ENCODE measurements around the gene ZMPSTE24.
"Not testable (repeated sequence)": the region's sequence is repeated elsewhere in the genome, so short reads cannot be mapped to it uniquely, and the experiment has no call there.

Gene ZMPSTE24

GRCh38 chr1:40257688-40258444, at the start of gene ZMPSTE24:
Gene ZMPSTE24, plus strand, starts transcription at chr1:40258236. Its CDS starts 36 bp downstream, at chr1:40258272.
- DNase-seq = peak; percentile 96

- DNase-seq = no peak
Measured at GRCh38 chr1:40210511-40211204, 47.4 kb upstream of the ZMPSTE24 start.

GRCh38 chr1:40218333-40218732, 39.7 kb upstream of the ZMPSTE24 start:
- DNase-seq = no peak

DNA sequence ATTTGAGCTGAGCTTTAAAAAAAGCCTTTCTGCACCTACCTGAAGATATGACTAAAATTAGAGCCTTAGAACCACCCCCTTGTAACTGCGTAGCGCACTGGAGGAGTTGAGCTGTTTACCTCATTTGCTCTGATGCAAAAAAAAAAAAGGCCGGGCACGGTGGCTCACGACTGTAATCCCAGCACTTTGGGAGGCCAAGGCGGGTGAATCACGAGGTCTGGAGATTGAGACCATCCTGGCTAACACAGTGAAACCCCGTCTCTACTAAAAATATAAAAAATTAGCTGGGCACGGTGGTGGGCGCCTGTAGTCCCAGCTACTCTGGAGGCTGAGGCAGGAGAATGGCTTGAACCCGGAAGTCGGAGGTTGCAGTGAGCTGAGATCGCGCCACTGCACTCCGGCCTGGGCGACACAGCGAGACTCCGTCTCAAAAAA, 36.5 kb upstream of the ZMPSTE24 start:
- not testable (repeated sequence) for DNase-seq

DNA sequence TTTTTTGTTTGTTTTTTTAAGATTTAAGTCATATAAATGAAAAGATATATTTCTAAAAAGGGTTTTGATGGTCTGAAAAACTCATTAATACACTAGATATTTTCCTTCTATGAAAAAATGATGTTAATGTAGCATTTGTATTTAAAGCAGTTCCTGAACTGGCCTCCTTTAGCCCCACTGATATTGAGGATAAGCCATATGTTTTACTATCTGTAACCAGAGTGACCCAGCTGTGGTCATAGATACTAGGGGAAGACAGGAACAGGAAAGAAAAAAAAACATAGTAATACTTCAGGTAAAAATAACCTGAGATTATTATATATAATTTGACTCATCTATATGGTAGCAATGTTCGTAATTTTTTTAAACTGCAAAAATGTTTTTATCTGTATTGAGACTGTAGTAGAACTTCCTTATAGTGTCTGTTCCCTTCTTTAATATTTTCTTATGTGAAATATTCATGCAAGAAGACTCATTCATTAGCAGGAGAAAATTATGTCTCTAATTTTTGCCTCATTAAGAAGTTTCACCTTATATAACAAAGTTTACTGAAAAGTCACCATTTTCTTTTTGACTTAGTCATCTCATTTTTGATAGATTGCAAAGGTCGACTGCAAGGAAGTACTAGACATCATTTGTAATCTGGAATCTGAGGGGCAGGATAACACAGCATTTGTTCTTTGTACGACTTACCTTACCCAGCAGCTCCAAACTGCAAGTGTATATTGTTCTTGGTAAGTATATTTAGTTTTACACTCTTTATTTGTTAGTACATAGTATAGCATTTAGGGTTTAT, 35.9 kb upstream of the ZMPSTE24 start:
- no peak for DNase-seq

DNA sequence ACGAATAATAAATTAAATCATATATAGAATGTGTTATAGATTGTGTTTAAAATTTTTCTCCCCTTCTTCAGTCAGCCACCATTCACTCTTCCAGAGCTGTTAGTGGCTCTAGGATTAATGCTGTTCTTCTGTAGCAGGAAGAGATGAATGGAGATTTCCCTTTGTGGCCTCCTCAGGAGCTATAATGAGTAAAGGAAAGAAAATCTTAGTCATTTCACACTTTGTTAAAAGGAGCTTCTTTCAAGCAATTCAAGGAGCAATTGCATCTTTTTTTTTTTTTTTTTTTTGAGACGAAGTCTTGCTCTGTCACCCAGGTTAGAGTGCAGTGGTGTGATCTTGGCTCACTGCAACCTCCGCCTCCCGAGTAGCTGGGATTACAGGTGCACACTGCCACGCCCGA, 34.0 kb upstream of the ZMPSTE24 start:
- DNase-seq = no peak

GRCh38 chr1:40226192-40226591, 31.8 kb upstream of the ZMPSTE24 start:
- DNase-seq = no peak

DNA sequence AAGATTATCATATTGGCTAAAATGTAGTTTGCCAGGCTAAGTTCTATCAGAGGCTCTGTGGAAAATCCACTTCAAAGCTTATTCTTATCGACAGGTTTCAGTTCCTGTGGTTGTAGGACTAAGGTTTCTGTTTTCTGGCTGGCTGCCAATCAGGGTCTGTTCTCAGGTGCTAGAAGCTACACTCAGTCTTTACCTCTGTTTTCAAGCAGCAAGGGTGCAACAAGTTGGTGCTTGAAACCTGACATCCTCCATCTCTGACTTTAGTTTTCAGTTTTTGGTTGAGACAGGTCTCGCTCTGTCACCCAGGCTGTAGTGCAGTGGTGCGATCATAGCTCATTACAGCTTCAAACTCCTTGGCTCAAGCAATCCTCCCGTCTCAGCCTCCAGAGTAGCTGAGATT, 25.6 kb upstream of the ZMPSTE24 start:
- no peak for DNase-seq

DNA sequence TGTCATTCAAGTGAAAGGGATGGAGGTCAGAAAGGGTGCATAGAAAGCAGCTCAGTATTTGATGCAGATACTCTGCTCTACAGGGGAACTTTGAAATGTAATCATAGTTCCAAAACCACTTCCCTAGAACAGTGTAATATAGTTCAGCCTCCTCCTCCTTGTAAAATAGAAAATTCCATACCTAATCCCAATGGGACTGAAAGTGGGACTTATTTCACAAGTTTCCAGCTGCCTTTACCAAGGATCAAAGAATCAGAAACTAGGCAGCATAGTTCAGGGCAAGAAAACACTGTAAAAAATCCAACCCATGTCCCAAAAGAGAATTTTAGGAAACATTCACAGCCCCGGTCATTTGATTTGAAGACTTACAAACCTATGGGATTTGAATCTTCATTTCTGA, 18.4 kb upstream of the ZMPSTE24 start:
- DNase-seq = no peak

GRCh38 chr1:40240390-40240789, 17.6 kb upstream of the ZMPSTE24 start:
- no peak for DNase-seq

DNA sequence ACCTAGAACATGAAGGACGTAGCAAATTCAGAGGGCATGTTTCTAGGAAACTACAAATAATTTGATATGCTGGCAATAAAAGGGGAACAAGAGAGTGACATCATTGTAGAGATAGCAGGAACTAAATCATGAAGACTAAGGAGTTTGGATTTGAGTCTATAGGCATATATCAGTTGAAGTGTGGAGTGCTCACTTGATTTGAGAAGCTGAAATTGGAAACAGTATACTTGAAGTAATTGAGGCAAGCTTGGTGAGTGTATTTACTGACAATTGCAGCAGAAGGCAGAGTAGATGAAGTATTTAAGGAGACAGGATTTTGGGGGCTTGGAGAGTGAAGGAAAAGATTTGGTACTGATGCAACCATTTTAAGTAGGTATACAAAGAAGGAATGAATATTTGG, 16.7 kb upstream of the ZMPSTE24 start:
- DNase-seq = no peak

- no peak for DNase-seq
Measured at GRCh38 chr1:40243351-40243750, 14.7 kb upstream of the ZMPSTE24 start.

GRCh38 chr1:40244138-40244744, 13.8 kb upstream of the ZMPSTE24 start:
- DNase-seq = no peak

- DNase-seq = no peak
Measured at GRCh38 chr1:40245686-40246085, 12.3 kb upstream of the ZMPSTE24 start.

DNA sequence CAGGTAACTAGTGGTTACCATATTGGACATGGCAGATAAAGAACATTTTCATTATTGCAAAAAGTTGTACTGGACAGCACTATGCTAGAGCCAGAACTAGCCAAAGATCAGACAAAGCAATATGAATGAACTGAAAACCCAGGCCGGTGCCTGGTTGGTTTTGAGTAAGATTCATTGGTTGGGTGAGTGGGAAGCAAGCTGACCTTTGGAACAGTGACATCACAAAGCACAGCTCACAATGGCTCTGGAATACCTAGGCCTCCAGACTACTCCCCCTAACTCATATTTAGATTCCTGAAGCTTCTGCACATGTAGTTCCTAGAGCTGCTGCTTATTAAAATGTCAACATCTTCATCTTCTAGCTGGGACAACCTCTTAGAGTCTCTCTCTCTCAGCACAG, 10.4 kb upstream of the ZMPSTE24 start, which contains the start of gene TMCO2:
Gene TMCO2 (plus strand): TSS at position 283 of the 400 bp plus-strand sequence. CDS start 57 bp downstream, at position 340.
- DNase-seq = no peak

DNA sequence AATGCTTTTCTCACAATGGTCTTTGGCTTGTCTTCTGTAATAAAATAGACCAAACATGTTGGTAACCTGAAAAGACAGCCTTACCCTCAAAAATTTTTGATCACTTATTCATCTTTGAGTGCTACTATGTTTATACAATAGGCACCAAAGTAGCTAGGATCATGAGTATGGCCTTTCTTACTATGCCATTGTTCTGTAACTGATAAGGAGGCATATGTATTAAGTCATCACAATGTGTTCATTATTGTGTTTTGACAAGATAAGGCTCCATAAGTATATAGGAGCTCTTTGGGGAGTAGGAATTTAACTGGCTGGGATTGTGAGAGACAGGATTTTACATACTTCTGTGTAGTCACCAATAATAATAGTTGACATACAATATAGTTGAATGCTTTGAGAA, 9.6 kb upstream of the ZMPSTE24 start:
- DNase-seq = no peak

GRCh38 chr1:40251456-40251855, 6.6 kb upstream of the ZMPSTE24 start:
- DNase-seq = no peak

- no peak for DNase-seq
Measured at GRCh38 chr1:40252601-40253000, 5.4 kb upstream of the ZMPSTE24 start.

DNA sequence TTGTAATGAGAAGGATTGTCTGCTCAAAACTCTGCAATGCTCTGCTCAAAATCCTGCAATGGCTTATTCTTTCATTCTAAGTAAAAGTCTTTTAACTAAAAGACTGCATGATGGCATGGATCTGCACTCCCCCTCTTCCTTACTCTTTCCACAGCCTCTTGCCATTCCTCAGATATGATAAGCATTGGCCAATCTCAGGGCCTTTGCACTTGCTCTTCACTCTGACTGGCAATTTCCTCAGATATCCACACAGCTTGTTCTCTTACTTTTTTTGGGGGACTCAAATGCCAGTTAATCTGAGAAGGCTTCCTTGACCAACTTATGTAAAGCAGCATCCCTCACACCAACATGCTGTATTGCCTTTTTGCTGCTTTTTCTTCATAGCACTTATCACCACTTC, 2.8 kb upstream of the ZMPSTE24 start:
- DNase-seq = no peak

GRCh38 chr1:40256401-40257084, 1.5 kb upstream of the ZMPSTE24 start:
- no peak for DNase-seq

DNA sequence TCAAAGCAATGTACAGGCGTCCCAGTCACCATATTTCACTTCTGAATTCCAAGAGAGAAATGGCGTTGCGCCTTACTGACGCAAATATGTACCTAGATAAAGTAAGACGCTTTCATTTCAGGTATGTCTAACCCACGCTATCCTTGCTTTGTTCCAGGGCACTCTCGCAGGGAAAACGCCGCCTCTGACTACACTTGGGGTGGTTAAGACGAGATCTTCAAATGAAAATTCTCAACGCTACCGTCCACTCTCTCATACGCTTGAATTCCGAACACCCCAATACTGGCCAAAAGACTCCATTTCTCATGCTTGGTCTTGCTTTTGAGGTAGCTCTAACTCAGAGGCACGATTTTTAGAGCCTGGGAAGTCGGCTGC, 736 bp upstream of the ZMPSTE24 start:
- no peak for DNase-seq

DNA sequence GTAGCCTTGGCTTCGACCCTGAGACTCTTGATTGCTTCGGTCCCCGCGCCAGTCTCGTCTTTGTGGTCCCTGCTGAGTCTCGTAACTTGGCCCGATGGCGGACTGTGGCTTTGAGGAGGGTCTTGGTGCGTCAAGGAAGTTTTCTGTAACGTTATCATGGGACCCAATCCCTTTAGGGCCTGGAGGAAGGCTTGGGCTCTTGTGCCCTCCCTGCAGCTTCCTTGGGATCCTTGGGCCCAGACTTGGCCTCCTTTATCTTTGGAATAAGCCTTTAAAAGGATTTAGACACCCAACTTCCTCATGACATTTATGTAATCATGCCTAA, 371 bp downstream of the ZMPSTE24 start:
- DNase-seq = no peak

DNA sequence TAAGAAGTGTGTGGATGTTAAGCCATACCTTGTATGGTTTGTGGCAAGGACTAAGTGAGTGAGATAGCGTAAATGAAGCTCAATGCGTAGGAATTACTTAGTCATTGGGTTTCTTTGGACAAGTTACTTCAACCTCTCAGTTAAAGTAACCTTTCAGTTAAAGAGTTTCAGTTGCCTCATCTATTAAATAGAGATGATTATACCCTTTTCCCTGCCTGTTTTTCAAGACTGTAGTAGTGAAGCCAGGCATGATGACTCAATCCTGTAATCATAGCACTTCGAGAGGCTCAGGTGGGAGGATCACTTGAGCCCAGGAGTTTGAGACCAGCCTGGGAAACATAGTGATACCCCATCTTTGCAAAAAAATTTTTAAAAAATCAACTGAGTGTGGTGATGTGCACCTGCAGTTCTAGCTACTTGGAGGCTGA, 6.3 kb downstream of the ZMPSTE24 start:
- no peak for DNase-seq

Measured in NCI-H2081 treated with DMSO at 0.1 percent for 48 hours (cell line).